ENCODE data around the gene FPR2. TPM values are rescaled to one million over a fixed set of nuclear protein-coding genes. Genes with fewer than 3 reads are reported as not detected.

FPR2 gene
- polyA plus RNA-seq, 1 donor (not counting 4 experiments of a cell fraction or from before 2014, with no cell fraction given) = 0.05 TPM

DNA sequence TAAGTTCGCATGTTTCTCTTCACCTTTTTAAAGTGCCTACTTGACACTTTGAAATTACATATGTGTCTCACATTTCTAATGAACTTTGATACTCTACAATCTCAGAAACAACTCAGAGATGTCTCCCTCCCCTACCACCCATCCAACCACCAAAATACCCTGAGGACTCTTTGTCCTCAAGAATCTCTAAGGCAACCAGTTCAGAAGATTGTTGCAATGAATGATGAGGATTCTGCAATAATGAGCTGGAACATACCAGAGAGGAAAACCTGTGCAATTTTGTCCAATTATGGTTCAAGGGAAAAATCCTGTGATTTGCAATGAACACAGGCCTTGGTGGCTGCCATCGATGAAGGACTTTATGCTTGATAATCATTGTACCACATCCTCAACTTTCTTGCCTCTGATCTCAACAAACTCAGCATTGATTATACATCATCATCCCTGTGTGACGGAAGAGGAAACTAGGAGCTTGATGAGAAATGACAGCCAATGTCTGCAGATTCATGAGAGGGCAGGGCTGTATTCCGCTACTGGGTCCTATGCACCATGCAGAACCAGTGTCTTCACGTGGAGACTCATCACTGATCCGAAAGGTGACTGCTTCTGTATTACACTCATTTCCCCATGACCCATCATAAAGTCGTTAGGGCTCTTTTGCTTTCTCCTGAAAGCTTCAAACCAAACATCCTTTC is 10.4 kb upstream of the FPR2 start:
- dilution Hi-C loops (cut with MboI; ENCODE audit: extremely low pct_ligation_motif_present, low sequenced_read_pairs) = no loop called here
- H3K9ac ChIP-seq (ENCODE audit: control insufficient read depth, extremely low read depth, insufficient read depth, low read length) = no peak overlapping the region
- TF ChIP-seq, protein P1, sequence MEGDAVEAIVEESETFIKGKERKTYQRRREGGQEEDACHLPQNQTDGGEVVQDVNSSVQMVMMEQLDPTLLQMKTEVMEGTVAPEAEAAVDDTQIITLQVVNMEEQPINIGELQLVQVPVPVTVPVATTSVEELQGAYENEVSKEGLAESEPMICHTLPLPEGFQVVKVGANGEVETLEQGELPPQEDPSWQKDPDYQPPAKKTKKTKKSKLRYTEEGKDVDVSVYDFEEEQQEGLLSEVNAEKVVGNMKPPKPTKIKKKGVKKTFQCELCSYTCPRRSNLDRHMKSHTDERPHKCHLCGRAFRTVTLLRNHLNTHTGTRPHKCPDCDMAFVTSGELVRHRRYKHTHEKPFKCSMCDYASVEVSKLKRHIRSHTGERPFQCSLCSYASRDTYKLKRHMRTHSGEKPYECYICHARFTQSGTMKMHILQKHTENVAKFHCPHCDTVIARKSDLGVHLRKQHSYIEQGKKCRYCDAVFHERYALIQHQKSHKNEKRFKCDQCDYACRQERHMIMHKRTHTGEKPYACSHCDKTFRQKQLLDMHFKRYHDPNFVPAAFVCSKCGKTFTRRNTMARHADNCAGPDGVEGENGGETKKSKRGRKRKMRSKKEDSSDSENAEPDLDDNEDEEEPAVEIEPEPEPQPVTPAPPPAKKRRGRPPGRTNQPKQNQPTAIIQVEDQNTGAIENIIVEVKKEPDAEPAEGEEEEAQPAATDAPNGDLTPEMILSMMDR (optimal IDR thresholded peaks at IDR 0.05 in 1 of 3, IDR thresholded peaks at IDR 0.05 in 1 of 3, conservative IDR thresholded peaks at IDR 0.05 in 1 of 3; ENCODE audit: extremely low read depth in 1 of 3, insufficient read depth in 2 of 3, low read length in 3 of 3) = no peak
- no peak for TF ChIP-seq EZH2 (IDR thresholded peaks at IDR 0.05; ENCODE audit: low read length)
- H3K36me3 ChIP-seq (ENCODE audit: control insufficient read depth in 2 of 2, extremely low read depth in 1 of 2, insufficient read depth in 2 of 2, low read length in 2 of 2) = no peaks in the 10 kb centered on the region
- H4K20me1 ChIP-seq (ENCODE audit: control insufficient read depth, extremely low read depth, insufficient read depth, low read length) = no peaks in the 10 kb centered on the region
- DNase-seq (ENCODE audit: low read depth, low spot score) (no peak), FAIRE-seq (peak; percentile 73)
- no peak overlapping the region for H3K4me3 ChIP-seq (ENCODE audit: control insufficient read depth in 2 of 3, extremely low read depth in 1 of 3, insufficient read depth in 2 of 3, low read depth in 1 of 3, low read length in 3 of 3)
- H3K9me3 ChIP-seq (ENCODE audit: control insufficient read depth, low read depth, low read length) = no peaks in the 10 kb centered on the region
- no peaks in the 10 kb centered on the region for H3K79me2 ChIP-seq (ENCODE audit: control insufficient read depth, insufficient read depth, low read length)
- no peak overlapping the region for H3K4me2 ChIP-seq (ENCODE audit: control insufficient read depth, extremely low read depth, insufficient read depth, low read depth, low read length)
- no peaks in the 10 kb centered on the region for H3K27me3 ChIP-seq (ENCODE audit: control insufficient read depth, extremely low read depth, insufficient read depth, low read length)
- H3K27ac ChIP-seq (ENCODE audit: control insufficient read depth, insufficient read depth, low read length) = no peak overlapping the region
- no peaks in the 10 kb centered on the region for H3K9me1 ChIP-seq (ENCODE audit: control insufficient read depth, extremely low read depth, insufficient read depth, low read length)
- H3K4me1 ChIP-seq (ENCODE audit: control insufficient read depth, extremely low read depth, insufficient read depth, low read length) = peaks cover 6% of the 10 kb centered on the region
- no peak overlapping the region for H2AFZ ChIP-seq (ENCODE audit: control insufficient read depth, low read length)

DNA sequence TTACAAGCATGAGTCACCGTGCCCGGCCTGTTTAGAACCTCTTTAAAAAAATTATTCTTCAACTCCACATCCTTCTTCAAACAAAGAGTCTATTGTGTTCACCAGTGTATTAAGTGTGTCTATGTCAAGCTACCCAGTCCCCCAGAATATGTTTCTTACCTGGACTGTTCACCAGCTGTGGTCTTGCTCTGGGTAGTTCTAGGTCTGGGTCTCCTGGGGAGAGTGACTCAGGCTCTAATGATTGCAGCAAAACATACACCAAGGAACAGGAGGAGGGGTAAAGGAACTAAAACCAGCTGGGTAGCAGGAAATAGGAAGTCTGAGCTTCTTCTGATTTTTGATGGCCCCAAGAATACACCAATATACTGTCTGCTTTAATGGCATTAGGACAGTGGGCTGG is 9.3 kb upstream of the FPR2 start, which contains the start of gene FPR1:
Gene FPR1 (minus strand): TSS at position 224 of the 400 bp plus-strand sequence. CDS start 4,884 bp downstream, outside the sequence.
- H3K27ac ChIP-seq (ENCODE audit: control insufficient read depth, insufficient read depth, low read length) = peak within 1 kb of the TSS; percentile 29
- no peaks in the 10 kb centered on the region for H3K36me3 ChIP-seq (ENCODE audit: control insufficient read depth in 2 of 2, extremely low read depth in 1 of 2, insufficient read depth in 2 of 2, low read length in 2 of 2)
- FAIRE-seq (peak; percentile 49), DNase-seq (ENCODE audit: low read depth, low spot score) (peak; percentile 30)
- H3K9ac ChIP-seq (ENCODE audit: control insufficient read depth, extremely low read depth, insufficient read depth, low read length) = no peak within 1 kb of the TSS
- H2AFZ ChIP-seq (ENCODE audit: control insufficient read depth, low read length) = peak within 1 kb of the TSS; percentile 42
- dilution Hi-C loops (cut with MboI; ENCODE audit: extremely low pct_ligation_motif_present, low sequenced_read_pairs) = no loop called here
- H3K27me3 ChIP-seq (ENCODE audit: control insufficient read depth, extremely low read depth, insufficient read depth, low read length) = no peaks in the 10 kb centered on the region
- no peaks in the 10 kb centered on the region for H4K20me1 ChIP-seq (ENCODE audit: control insufficient read depth, extremely low read depth, insufficient read depth, low read length)
- peak within 1 kb of the TSS; percentile 7 for H3K4me2 ChIP-seq (ENCODE audit: control insufficient read depth, extremely low read depth, insufficient read depth, low read depth, low read length)
- no peaks in the 10 kb centered on the region for H3K79me2 ChIP-seq (ENCODE audit: control insufficient read depth, insufficient read depth, low read length)
- TF ChIP-seq, protein P1 (optimal IDR thresholded peaks at IDR 0.05 in 1 of 3, IDR thresholded peaks at IDR 0.05 in 1 of 3, conservative IDR thresholded peaks at IDR 0.05 in 1 of 3; ENCODE audit: extremely low read depth in 1 of 3, insufficient read depth in 2 of 3, low read length in 3 of 3) = no peak
- no peak for TF ChIP-seq EZH2 (IDR thresholded peaks at IDR 0.05; ENCODE audit: low read length)
- no peaks in the 10 kb centered on the region for H3K9me1 ChIP-seq (ENCODE audit: control insufficient read depth, extremely low read depth, insufficient read depth, low read length)
- no peaks in the 10 kb centered on the region for H3K9me3 ChIP-seq (ENCODE audit: control insufficient read depth, low read depth, low read length)
- H3K4me1 ChIP-seq (ENCODE audit: control insufficient read depth, extremely low read depth, insufficient read depth, low read length) = peaks cover 6% of the 10 kb centered on the region
- no peak within 1 kb of the TSS for H3K4me3 ChIP-seq (ENCODE audit: control insufficient read depth in 2 of 3, extremely low read depth in 1 of 3, insufficient read depth in 2 of 3, low read depth in 1 of 3, low read length in 3 of 3)
